ENCODE data around the gene LCP2. TPM values are rescaled to one million over a fixed set of nuclear protein-coding genes. Genes with fewer than 3 reads are reported as not detected.

LCP2 gene
- total RNA-seq, 1 experiment from 2014 or later = not detected

- no peak overlapping the region for H3K27ac Mint-ChIP-seq (ENCODE audit: unreplicated experiment)
- Histone ChIP-seq H3K4me1 (no peaks in the 10 kb centered on the region), H3K27me3 (replicated peaks; ENCODE audit: control insufficient read depth, insufficient read depth, low read length) (no peaks in the 10 kb centered on the region), H3K9me3 (no peaks in the 10 kb centered on the region), H3K36me3 (ENCODE audit: control insufficient read depth, insufficient read depth, low read length) (no peaks in the 10 kb centered on the region), H3K4me3 (ENCODE audit: low read depth, low read length) (no peak overlapping the region)
- no peak for DNase-seq
- intact Hi-C loops (cut with micrococcal nuclease; ENCODE audit: unreplicated experiment) = no loop called here
- BruUV-seq (replicated peaks) = no TSS peak
- H3K4me1 Mint-ChIP-seq (ENCODE audit: low read depth, unreplicated experiment) = no peaks in the 10 kb centered on the region
- POLR2A ChIA-PET = no interaction called here
- no peak for TF ChIP-seq CTCF (IDR thresholded peaks at IDR 0.05; ENCODE audit: insufficient read depth in 1 of 2, low read depth in 1 of 2, low read length in 1 of 2, severe bottlenecking in 1 of 2, unreplicated experiment in 1 of 2)
- H3K9me3 Mint-ChIP-seq (ENCODE audit: unreplicated experiment) = no peaks in the 10 kb centered on the region
- CTCF ChIA-PET = no interaction called here
- no peaks in the 10 kb centered on the region for H3K36me3 Mint-ChIP-seq (ENCODE audit: insufficient read depth, unreplicated experiment)
- peaks cover 9% of the 10 kb centered on the region for H3K27me3 Mint-ChIP-seq (ENCODE audit: insufficient read depth, unreplicated experiment)
- no peak overlapping the region for H3K4me3 Mint-ChIP-seq (ENCODE audit: unreplicated experiment)
Observed at GRCh38 chr5:170301981-170302652, 4.5 kb upstream of the LCP2 start.

GRCh38 chr5:170301149-170301548 lies 3.6 kb upstream of the LCP2 start:
- H3K9me3 ChIP-seq = no peaks in the 10 kb centered on the region
- H3K27me3 Mint-ChIP-seq (ENCODE audit: insufficient read depth, unreplicated experiment) = peaks cover 15% of the 10 kb centered on the region
- intact Hi-C loops (cut with micrococcal nuclease; ENCODE audit: unreplicated experiment) = no loop called here
- ChIA-PET POLR2A (no interaction called here), CTCF (no interaction called here)
- H3K4me3 Mint-ChIP-seq (ENCODE audit: unreplicated experiment) = no peak overlapping the region
- DNase-seq = no peak
- no peaks in the 10 kb centered on the region for H3K27me3 ChIP-seq (replicated peaks; ENCODE audit: control insufficient read depth, insufficient read depth, low read length)
- TF ChIP-seq CTCF (IDR thresholded peaks at IDR 0.05; ENCODE audit: insufficient read depth in 1 of 2, low read depth in 1 of 2, low read length in 1 of 2, severe bottlenecking in 1 of 2, unreplicated experiment in 1 of 2) = no peak
- no peaks in the 10 kb centered on the region for H3K36me3 Mint-ChIP-seq (ENCODE audit: insufficient read depth, unreplicated experiment)
- H3K36me3 ChIP-seq (ENCODE audit: control insufficient read depth, insufficient read depth, low read length) = no peaks in the 10 kb centered on the region
- no TSS peak for BruUV-seq (replicated peaks)
- no peak overlapping the region for H3K4me3 ChIP-seq (ENCODE audit: low read depth, low read length)
- no peaks in the 10 kb centered on the region for H3K4me1 Mint-ChIP-seq (ENCODE audit: low read depth, unreplicated experiment)
- no peaks in the 10 kb centered on the region for H3K9me3 Mint-ChIP-seq (ENCODE audit: unreplicated experiment)
- no peaks in the 10 kb centered on the region for H3K4me1 ChIP-seq
- no peak overlapping the region for H3K27ac Mint-ChIP-seq (ENCODE audit: unreplicated experiment)

- ChIA-PET CTCF (no interaction called here), POLR2A (no interaction called here)
- H3K4me1 Mint-ChIP-seq (ENCODE audit: low read depth, unreplicated experiment) = no peaks in the 10 kb centered on the region
- H3K27ac Mint-ChIP-seq (ENCODE audit: unreplicated experiment) = no peak overlapping the region
- H3K4me1 ChIP-seq = no peaks in the 10 kb centered on the region
- peaks cover 19% of the 10 kb centered on the region for H3K27me3 Mint-ChIP-seq (ENCODE audit: insufficient read depth, unreplicated experiment)
- no peak overlapping the region for H3K4me3 ChIP-seq (ENCODE audit: low read depth, low read length)
- no peak for TF ChIP-seq CTCF (IDR thresholded peaks at IDR 0.05; ENCODE audit: insufficient read depth in 1 of 2, low read depth in 1 of 2, low read length in 1 of 2, severe bottlenecking in 1 of 2, unreplicated experiment in 1 of 2)
- DNase-seq = no peak
- intact Hi-C loops (cut with micrococcal nuclease; ENCODE audit: unreplicated experiment) = no loop called here
- no peaks in the 10 kb centered on the region; the same call in 1 of the 2 replicates for H3K9me3 ChIP-seq
- H3K27me3 ChIP-seq (replicated peaks; ENCODE audit: control insufficient read depth, insufficient read depth, low read length) = no peaks in the 10 kb centered on the region
- H3K9me3 Mint-ChIP-seq (ENCODE audit: unreplicated experiment) = no peaks in the 10 kb centered on the region
- no TSS peak for BruUV-seq (replicated peaks)
- H3K4me3 Mint-ChIP-seq (ENCODE audit: unreplicated experiment) = no peak overlapping the region
- H3K36me3 ChIP-seq (ENCODE audit: control insufficient read depth, insufficient read depth, low read length) = no peaks in the 10 kb centered on the region
- H3K36me3 Mint-ChIP-seq (ENCODE audit: insufficient read depth, unreplicated experiment) = no peaks in the 10 kb centered on the region
Observed at GRCh38 chr5:170300361-170301013, 2.9 kb upstream of the LCP2 start.
